GM19240 (cell line): ENCODE results near the gene GTF2I.
"Not testable (repeated sequence)": the region's sequence is repeated elsewhere in the genome, so short reads cannot be mapped to it uniquely, and the experiment has no call there.

Experiments used
- DNase-seq: peaks from one replicate; pipeline ENCODE4 v3.0.0; 2011; ENCODE audit warnings: low spot score; ENCODE audit not compliant: insufficient read length

GTF2I gene

DNA sequence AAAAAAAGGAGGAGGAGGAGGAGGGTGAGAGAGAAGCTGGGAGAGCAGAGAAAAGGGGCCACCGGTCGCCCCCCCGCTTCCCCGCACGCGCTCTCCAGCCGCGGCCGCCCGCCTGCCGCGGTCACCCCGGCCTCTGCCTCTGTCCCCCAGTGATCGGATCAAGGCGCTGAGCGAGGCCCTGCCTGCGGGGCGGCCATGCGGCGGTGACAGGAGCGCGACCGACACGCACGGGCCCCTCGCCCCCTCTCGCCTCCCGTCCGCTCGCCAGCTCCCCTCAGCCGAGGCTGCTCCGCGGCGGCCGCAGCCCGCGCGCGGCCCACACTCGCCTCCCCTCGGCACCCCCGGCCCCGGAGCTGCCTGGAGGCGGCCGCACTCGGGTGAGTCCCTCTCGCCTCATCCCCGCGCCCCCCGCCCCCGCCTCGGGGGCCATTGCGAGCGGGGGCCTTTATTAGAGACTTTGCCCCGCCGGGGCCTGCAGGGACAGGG is at the start of gene GTF2I:
Gene GTF2I (plus strand): TSS at position 27 of the 486 bp plus-strand sequence. CDS start 31,411 bp downstream, outside the sequence.
- no peak for DNase-seq

DNA sequence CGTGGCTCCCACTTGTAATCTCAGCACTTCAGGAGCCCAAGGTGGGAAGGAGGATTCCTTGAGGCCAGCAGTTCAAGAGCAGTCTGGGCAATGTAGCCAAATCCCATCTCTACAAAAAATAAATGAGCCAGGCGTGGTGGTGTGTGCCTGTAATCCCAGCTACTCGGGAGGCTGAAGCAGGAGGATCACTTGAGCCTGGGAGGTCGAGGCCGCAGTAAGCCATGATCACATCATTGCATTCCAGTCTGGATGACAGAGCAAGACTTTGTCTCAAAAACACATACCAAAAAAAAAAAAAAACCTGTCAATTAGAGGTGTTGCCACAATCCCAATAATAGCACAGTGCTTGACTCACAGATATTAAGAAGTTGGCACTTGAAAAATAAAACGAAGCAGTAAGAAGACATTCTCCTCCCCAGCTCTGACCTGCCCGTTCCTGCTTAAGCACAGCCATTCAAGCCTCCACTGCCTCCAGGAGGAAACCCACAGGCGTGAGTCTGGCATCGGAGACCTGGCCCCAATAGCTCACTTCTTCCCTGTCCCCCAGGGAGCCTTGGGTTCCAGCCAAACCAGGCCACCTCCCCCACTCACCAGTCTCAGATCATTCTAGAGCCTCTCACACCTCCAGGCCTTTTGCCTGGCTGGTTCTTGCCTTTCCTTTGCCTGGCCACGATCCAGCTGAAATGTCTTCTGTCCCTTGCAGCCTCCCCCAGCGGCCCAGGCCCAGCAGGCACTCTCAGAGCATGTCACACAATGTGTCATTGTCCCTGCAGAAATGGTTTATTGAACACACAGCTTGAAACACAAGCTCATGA is 45.3 kb upstream of the GTF2I start:
- DNase-seq: no peak

DNA sequence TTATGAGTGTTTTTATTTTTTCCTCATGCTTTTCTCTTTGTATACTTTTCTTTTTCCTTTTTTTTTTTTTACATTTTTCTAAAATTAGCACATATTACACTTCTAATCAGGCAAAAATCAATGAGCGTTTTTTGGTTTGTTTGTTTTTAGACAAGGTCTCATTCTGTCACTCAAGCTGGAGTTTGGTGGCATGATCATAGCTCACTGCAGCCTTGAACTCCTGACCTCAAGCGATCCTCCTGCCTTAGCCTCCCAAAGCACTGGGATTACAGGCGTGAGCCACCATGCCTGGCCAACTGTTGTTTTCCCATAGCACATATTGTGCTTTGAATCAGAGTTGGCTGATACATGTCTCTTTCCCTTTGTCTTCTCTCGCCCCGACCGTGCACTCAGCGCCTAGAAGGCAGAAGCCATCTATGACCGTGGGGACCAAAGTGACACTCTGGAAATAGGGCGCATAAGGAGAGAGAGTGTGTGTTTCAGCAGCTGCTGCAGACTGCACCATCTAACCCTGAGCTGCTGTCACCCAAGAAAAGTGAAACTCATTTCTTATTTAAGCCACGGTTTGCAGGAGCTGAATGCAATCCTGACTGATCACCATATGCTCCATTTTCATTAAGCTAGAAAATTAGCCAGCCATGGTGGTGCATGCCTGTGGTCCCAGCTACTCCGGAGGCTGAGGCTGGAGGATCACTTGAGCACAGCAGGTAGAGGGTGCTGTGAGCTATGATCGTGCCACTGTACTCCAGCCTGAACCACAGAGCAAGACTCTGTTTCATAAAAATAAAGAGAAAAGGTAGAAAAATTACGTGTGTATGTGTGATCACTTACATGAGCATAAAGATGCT is 41.4 kb upstream of the GTF2I start:
- no peak for DNase-seq

DNA sequence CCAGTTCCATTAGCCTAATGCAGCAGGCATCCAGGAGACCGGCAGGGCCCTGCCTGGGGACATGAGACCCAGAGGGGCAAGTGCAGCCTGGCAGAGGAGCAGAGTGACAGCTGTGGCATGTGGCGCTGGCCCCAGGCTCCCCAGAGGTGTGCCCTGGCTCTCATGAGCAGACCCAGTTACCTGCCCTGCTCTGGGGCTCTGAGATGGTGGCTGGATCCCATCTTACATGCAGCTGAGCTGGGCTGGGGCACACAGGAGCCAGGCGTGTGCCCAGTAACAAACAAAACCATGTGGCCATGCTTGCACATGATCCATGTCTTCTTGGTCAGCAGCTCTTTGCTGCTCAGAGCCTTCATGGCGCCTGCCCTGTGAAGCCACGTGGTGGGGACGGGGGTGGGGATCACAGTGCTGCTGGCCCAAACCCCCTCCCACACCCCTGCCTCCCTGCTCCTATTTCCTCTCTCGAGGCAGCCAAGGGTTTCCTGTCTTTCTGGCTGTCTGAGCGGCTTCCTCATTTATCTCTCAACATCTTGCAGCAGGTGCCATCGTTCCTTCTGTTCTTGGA is 40.3 kb upstream of the GTF2I start:
- DNase-seq: no peak

DNA sequence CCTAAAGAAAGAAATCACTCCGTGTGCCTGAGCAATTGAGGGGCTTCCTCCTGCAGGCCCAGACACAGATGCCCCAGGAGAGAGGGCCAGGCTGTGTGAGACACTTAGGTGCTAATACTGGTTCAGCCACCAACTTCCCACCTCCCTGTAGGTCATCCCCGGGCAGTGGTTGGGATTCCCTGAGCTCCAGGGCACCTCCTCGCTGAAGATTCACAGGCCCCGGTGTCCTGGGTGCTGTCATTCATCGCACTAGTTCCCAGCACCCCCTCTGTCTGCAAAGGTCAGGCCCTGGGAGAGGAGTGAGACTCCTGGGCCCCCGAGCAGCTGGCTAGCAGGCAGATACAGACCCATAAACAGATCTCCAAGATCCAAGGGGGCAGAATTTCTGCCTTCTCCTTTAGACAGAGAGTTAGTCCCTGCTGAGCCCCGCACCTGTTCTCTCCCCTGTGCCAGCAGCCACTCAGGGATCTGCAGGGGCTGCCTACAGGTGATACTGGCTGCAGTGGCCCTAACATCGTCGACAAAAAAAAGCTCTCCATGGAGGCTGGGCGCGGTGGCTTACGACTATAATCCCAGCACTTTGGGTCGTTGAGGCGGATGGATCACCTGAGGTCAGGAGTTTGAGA is 38.2 kb upstream of the GTF2I start:
- no peak for DNase-seq

DNA sequence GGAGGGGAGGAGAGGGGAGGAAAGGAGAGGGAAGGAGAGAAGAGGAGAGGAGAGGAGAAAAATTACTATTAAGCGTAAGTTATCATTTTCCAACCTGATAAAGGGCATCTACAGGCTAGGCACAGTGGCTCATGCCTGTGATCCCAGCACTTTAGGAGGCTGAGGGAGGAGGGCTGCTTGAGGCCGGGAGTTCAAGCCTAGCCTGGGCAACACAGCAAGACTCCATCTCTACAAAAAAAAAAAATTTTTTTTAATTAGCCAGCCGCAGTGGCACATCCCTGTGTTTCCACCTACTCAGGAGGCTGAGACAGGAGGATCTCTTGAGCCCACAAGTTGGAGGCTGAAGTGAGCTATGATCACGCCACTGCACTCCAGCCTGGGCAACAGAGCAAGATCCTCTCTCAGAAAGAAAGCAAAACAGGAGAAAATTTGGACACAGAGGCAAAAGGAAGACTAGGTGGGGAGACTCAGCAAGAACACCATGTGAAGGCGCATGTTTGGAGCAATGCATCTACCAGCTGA is 35.2 kb upstream of the GTF2I start:
- no peak for DNase-seq

DNA sequence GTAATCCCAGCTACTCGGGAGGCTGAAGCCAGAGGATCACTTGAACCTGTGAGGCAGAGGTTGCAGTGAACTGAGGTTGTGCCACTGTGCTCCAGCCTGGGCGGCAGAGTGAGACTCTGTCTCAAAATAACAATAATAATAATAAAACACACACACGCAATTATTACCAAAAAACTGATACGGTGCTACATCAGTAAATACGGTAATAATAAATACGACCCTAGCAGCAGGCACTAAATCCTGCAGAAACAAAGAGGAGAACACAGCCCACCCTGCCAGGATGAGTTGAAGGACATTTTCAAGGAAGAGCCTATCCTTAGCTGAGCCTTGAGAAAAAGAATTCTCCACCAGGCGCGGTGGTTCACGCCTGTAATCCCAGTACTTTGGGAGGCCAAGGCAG is 34.4 kb upstream of the GTF2I start:
- no peak for DNase-seq

DNA sequence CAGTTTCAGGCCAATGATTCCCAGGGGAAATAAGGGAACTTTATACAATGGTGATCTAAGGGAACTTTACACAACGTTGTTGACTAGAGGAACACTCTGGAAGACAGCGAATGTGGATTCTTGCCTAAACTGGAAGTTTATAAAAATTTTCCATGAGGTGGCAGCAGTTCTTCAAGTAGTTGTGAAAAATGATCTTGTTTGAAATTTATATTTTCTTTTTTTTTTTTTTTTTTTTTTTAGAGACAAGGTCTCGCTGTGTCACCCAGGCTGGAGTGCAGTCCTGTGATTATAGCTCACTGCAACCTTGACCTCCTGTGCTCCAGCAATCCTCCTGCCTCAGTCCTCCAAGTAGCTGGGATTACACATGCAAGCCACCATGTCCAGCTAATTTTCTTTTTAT is 32.1 kb upstream of the GTF2I start:
- no peak for DNase-seq

DNA sequence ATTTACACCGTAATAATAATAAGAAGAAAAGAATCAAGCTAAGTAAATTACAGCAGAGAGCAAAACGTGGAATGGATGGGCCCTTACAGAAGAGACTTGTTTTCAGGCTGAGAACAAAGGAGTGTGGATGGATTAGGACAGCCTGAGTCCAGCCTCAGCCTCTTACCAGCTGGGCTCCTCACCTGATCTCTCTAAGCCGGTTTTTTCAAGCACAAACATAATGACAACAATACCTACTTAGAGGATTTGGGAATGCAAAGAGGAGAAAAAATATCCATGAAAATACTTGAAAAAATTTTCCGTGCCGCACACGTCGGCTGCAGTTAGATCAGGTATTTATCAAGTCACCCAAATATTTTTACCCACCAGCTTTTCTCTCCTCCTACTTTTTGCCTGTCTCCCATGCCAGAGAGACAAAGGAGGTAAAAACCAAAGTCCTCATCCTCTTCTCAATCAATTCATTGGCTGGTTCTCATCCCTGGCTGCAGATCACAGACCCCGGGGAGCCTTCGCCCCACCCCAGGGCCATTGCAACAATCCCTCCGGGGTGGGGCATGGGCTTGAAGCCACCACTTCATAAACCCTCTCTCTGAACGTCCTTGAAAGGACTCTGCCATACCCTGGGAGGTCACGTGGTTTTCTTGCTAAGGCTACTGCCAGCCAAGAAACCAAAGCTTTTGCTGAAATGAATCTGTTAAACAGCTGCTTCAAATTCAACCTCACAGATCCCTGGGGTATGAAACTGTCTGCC is 29.7 kb upstream of the GTF2I start:
- no peak for DNase-seq

DNA sequence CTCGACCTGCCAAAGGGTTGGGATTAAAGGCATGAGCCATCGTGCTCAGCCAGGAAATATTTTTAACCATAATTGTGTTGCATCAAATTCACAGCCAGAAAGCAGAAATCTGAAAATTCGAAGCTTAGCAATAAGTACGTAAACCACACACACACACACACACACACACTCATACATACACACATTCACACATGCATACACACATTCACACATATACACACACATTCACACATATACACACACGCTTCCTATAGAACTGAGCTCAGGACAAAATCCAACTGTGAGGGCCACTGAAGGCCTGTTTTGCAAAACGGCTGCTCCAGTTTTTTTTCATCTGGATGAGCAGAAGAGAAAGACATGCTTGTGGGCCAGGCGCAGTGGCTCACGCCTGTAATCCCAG is 25.0 kb upstream of the GTF2I start:
- DNase-seq: no peak

DNA sequence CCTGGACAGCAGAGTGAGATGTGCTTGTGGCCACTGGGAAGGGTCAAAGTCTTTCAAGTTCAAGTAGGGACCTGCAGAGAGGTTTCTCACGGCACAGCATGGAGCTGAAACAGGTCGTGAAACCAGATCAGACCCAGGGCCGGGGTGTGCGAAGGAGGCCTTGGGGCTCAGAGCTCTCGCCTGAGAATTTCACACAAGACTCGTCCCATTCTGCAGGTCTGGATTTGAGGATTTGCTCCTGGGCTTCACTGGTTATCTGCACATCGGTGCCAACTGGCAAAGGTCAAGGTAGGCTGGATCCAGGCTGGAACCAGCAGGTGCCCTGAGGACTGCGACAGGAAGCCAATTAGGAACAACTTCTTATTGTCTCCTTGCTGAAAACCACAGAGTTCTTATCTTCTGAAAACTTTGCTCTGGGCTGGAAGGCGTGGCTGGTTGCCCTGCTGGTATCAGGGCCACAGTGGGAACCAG is 24.0 kb upstream of the GTF2I start:
- no peak for DNase-seq

DNA sequence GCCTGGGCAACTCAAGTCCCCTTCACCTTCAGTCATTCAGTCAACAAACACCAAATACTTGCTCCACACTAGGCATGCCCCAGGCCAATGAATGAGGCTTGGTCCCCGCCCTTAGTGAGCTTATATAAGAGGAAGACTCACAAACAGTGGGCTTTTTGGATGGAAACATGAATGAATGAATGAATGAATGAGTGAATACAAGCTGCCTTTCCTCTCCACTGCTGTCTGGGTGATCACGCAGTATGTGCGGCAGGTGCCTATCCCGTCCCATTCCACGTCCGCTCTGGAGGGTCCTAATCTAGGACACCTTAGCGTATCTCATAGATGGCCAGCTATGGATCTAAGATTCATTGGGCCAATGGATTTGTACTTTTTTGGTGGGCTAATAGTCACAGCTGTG is 19.8 kb upstream of the GTF2I start:
- DNase-seq: no peak

DNA sequence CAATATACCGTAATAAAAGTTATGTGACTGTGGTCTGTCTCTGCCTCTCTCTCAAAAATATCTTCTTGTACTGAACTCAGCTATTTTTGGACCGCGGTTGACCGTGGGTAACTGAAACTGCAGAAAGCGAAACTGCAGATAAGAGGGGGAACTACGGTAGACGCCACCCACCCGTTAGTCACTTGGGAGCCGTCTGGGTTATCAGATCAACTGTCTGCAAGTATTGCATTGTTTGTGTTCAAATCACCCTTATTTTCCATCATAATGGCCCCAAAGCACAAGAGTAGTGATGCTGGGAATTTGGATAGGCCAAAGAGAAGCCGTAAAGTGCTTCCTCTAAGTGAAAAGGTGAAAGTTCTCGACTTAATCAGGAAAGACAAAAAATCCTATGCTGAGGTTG is 7.5 kb upstream of the GTF2I start:
- not testable (repeated sequence) for DNase-seq

DNA sequence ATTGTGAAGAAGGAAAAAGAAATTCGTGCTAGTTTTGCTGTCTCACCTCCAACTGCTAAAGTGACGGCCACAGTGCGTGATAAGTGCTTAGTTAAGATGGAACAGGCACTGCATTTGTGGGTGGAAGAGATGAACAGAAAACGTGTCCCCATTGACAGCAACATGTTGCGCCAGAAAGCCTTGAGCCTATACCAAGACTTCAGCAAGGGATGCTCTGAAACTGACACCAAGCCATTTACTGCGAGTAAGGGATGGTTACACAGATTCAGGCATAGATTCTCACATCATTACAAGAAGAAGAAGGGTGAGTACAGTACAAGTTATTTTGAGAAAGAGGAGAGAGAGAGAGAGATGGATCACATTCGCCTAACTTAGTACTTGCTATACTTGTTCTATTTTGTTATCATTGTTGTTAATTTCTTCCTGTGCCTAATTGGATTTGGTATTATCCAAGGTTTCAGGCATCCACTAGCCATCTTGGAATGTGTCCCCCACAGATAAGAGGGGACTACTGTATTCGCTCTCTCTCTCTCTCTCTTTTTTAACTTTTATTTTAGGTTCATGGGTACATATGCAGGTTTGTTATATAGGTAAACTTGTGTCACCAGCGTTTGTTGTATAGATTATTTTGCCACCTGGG is 6.9 kb upstream of the GTF2I start:
- not testable (repeated sequence) for DNase-seq

DNA sequence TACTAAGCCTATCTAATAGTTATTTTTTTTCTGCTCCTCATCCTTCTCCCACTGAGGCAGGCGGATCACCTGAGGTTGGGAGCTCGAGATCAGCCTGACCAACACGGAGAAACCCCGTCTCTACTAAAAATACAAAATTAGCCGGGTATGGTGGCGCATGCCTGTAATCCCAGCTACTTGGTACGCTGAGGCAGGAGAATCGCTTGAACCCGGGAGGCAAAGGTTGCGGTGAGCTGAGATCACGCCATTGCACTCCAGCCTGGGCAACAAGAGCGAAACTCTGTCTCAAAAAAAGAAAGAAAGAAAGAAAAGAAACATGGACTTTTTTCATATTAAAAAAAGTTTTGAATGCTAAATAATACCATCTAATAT is 6.4 kb upstream of the GTF2I start:
- not testable (repeated sequence) for DNase-seq

DNA sequence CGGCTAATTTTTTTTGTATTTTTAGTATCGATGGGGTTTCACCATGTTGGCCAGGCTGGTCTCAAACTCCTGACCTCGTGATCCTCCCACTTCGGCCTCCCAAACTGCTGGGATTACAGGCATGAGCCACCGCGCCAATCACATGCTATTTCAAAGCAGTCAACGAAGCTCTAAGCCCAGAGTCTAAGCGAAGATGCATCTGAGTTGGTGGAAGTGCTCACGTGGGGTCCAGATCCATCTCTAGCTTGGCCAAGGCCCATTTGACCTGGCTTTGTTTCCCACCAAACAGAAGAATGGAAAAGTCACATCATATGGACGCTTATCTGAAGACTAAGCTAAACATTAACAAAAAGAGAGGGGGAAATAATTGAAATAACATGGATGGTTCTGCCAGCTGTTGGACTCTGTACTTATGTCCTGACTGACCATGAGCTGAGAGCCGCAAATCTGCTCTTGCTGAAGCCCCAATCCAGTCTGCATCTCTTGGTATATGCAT is 3.8 kb upstream of the GTF2I start:
- DNase-seq: no peak

DNA sequence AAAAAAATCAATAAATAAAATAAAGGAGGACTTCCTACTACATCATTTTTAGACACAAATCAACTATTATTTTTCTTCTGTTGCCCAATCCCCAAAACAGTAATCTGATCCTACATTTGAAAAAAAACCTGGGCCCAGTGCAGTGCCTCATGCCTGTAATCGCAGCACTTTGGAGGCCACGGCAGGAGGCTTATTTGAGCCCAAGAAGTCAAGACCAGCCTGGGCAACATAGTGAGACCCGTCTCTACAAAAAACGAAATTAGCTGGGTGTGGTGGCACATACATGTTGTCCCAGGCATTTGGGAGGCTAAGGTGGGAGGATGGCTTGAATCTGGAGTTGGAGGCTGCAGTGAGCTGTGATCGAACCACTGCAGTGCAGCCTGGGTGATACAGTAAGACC is 2.7 kb upstream of the GTF2I start:
- no peak for DNase-seq

DNA sequence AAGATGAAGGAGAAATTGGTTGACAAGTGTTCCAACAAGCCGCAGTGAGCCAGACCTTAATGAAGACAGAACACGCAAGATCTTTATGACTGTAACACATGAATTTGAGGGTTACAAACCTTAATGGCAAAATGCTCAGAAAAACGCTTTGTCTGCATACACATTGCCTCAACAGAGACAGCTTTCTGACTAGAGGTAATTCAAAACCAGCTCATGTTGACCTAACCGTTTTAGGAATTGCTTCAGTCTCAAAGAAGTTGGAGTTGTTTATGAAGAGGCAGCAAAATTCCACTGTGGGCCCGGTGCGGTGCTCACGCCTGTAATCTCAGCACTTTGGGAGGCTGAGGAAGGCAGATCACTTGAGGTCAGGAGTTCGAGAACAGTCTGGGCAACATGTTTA is 2.2 kb upstream of the GTF2I start:
- no peak for DNase-seq

DNA sequence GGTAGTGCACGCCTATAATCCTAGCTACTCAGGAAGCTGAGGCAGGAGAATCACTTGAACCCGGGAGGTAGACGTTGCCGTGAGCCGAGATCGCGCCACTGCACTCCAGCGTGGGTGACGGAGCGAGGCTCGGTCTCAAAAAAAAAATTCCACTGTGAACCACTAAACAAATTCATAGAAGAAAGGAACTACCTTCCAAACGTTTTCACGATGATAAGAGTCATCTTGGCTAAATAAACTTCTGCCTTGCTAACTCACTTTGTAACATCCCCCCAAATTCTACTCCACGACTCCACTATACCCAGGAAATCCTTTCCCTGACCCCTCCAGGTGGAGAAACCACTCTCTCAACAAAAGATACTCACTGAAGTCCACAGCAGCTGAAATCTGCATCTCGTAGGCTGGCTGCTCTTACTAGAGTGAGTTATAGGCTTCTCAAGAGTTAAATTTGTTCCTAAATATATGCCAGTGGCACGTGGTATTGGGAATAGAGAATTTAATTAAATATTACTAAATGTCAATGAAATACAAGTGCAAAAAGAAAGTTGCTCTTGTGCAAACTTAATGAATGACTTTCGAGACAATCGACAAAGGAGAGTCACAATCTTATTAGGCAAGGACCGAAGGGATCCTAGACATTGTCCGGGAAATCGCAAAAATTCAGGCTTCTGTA is 1.6 kb upstream of the GTF2I start:
- DNase-seq: no peak
